ENCODE data around the gene LMF1.

The LMF1 gene

DNA sequence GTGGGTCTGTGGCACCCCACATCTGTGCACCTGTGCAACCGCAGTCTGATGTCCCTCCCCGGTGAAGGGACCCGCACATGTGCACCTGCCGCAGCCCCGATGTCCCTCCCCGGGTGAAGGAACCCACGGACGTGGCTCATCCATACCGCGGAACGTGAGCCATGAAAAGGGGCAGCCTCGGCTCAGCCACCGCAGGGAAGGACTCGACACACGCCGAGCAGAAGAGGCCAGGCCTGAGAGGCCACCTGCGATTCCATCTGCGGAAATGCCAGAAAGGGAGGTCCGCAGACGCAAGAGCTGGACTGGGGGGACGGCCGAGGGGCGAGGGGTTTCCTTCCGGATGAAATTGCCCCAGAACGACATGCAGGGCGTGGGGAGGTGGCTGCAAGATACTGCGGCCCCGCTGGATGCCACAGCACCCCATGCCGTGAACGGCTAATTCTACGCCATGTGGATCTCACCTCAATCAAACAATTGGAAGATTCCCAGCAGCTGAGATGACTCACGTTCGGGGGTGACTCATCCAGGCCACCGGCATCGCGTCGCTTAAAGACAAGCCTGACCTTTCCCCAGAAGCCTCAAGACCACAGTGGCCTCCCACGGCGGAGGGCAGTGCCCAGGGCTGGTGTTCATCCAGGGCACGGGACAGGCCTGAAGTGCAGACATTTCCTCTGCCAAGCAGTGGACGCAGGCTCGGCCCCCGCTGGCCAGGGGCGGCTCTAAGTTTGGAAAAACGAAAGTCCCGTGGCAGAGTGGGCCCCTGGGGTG is 31.8 kb upstream of the LMF1 start:
- no peak for DNase-seq (ENCODE audit: low spot score)

GRCh38 chr16:1001096-1001495 is 30.3 kb upstream of the LMF1 start:
- no peak for DNase-seq (ENCODE audit: low spot score)

DNA sequence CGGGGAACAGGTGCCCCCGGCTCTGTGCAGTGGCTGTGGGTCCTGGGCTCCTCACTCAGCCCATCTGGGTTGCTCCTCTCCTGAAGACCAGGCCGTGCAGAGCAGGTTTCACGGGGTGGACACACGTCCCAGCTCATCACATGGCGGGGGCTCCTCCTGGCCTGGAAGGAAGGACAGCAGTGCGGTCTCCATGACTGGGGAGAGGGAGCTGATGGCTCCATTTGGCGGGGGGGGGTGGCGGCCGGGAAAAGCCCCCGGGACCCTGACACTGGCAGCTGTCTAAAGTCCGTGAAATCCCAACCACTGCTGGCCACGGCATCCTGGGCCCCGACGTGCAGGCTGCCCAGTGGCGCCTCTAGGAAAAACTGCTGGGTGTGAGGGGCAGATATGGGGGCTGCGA is 29.8 kb upstream of the LMF1 start:
- DNase-seq (ENCODE audit: low spot score), result no peak

- no peak for DNase-seq (ENCODE audit: low spot score)
These were observed 28.9 kb upstream of the LMF1 start for GRCh38 chr16:999677-1000076.

- DNase-seq (ENCODE audit: low spot score), result no peak
These were observed 27.8 kb upstream of the LMF1 start for GRCh38 chr16:998615-999014.

DNA sequence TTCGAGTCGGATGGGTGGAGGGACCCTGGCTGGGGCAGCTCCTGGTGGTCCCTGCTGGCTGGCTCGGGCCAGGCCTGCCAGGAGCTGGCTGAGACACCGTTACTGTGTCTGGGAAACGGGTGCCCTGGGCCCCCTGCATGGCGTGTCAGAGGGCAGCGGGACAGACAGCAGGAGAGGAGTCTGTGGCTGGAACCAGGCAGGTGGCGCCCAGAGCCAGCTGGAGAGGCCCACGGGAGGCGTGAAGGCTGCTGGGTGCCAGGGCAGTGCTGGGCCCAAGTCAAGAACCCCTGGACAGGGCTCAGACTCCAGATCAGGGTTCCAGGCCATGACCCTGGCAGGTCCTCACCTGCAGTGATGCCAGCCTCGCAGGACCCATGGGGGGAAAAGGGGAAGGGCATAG is 27.4 kb upstream of the LMF1 start:
- DNase-seq (ENCODE audit: low spot score), result no peak

DNA sequence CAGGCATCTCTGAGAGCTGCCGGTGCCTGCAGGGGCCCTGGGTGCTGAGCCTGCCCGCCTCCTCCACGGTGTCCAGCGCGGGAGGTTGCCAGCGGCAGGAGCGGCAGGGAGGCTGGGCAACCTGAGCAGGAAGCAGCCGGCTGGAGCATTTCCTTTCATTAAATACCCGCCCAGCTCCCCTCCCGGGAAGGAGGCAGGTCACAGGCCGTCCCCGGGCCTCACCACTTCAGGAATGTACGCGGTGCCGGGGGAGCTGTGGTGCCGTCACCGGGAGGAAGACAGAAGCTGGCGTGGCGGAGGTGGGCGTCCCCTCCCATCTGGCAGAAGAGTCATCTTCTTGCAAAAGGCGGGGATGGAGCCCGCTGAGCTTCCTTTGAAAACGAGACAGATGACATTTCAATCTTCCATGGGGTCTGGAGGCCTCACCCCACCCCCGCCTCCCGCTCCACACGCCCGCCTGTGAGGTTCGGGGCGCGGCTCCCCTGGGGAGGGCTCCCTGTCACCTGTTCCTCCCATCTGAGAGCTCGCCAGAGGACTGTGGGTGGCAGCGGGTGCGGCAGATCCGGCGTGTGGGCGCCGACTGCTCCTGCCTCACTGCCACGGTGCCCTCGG is 26.8 kb upstream of the LMF1 start:
- peak; percentile 73 for DNase-seq (ENCODE audit: low spot score)

DNA sequence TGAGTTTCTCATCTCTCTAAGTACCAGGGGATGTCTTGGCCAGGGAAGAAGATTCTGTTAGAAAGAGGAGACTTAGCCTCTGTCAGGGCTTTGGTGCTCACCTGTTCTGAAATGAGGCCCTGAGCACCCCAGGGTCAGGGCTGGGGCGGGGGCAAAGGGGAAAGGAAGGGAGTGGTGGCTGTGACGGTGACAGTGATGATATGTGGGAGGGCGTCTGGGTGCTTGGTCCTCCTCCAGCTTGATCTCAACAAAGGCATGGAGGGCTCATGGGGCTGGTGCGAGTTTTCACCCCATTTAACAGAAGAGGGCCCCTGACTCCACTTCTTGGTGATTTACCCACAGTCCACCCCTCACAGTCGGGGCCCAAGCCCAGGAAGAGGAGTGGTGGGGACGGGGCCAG is 25.9 kb upstream of the LMF1 start:
- no peak for DNase-seq (ENCODE audit: low spot score)

DNA sequence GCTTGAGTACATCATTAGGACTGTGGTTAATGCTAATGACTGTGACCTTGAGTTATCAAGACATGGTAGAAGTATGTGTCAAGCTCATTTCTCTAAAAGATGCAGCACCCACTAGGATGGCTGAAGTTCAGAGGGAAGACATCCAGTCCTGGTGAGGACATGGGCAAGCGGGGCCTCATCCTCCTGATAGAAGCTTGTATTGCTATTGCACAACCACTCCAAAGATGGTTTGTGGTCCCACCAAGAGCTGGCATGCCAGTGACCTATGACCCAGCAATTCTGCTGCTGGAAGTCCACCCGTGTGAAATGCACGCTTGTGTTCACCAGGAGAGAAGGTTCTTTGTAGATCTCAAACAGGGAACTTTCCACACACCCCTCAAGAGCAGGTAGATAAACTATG is 25.0 kb upstream of the LMF1 start:
- DNase-seq (ENCODE audit: low spot score), result no peak

DNA sequence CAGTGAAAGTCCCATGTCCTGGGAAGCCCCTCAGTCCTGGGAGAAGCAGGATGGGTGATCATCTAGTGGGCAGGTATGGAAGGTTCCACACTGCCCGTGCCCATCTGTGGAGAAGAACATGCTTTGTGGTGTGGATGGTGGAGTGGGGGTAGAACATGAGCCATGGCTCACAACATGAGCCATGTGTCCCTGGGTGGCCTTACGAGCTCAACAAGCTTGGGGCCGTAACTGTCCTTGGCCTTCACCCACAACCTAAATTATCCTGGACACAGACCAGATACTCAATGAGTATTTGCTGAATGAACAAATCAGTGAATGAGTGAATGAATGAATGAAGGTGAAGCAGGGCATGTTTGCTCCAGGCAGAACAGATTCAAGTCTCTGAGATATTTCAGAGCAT is 24.3 kb upstream of the LMF1 start:
- DNase-seq (ENCODE audit: low spot score), result no peak

- DNase-seq (ENCODE audit: low spot score), result no peak
These were observed 22.9 kb upstream of the LMF1 start for GRCh38 chr16:993731-994130.

GRCh38 chr16:991773-992172 is 21.0 kb upstream of the LMF1 start:
- DNase-seq (ENCODE audit: low spot score), result no peak

DNA sequence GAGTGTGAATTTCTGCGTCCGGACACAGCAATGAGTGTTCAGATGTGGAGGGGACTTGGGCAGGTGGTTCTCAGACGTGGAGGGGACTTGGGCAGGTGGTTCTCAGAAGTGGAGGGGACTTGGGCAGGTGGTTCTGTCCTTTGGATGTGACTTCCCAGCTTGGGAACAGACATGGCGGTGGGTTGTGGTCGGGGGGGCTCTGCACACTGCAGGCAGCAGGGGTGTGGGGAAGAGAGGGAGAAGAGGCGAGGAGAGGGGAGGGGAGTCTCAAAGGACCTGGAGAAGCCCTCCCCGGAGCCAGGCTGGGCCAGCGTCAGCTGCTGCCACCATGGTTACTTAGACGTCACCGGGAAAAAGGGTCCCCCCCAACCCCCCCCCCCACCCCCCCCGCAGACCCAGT is 20.6 kb upstream of the LMF1 start:
- DNase-seq (ENCODE audit: low spot score), result no peak

DNA sequence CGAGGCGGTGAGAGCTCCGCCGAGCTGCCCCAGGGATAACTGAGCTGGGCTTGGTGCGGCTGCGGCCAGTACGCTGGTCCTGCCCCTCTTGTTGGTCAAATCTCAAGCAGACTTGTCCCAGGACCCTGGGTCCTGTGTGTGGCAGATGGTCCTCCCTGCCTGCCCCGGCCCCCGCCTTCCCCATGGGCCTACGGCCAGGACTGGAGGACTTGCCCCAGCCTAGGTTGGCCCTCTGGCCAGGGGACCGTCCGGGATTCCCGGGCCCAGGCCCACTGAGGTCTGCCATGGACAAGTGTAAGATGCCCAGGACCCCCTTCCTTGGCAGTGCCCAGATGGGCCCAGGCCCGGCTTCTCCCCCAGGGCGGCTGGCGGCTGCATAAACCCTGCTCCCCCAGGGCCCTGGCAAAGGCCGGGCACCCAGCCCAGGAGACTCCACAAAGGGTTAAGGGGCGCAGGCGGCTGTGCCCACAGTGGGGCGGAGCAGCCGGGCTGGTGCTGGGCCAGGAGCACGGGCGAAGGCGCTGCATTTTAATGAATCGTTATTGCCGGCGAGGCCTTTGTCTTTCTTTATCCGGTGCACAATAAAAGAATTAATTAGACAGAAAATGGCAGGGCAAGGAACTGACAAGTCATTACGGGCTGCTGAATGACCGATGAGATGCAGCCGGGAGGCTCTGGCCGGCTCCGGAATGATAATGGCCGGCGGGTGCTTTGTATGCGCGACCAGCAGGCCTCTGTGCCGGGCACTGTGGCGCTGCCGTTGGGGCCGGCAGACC is 19.9 kb upstream of the LMF1 start:
- DNase-seq (ENCODE audit: low spot score), result no peak

DNA sequence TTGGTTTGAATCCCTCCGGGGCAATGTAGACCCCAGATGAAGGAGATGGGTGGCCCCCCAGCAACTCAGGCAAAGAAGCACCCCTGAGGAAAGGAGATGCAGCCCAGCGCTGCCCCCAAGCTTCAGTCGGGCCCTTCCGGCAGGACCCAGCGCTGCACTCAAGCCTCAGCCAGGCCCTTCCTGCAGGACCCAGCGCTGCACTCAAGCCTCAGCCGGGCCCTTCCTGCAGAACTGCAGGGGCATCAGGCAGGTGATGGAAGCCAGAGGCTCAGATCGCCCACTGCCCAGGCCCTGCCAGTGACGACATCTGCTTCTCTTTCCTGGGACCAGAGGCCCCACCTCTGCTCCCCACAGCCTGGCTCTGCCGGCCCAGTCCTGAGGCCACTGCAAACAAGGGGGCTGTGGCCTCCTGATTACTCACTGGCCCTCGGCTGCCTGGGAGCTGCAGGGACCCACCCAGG is 18.6 kb upstream of the LMF1 start:
- DNase-seq (ENCODE audit: low spot score), result no peak

DNA sequence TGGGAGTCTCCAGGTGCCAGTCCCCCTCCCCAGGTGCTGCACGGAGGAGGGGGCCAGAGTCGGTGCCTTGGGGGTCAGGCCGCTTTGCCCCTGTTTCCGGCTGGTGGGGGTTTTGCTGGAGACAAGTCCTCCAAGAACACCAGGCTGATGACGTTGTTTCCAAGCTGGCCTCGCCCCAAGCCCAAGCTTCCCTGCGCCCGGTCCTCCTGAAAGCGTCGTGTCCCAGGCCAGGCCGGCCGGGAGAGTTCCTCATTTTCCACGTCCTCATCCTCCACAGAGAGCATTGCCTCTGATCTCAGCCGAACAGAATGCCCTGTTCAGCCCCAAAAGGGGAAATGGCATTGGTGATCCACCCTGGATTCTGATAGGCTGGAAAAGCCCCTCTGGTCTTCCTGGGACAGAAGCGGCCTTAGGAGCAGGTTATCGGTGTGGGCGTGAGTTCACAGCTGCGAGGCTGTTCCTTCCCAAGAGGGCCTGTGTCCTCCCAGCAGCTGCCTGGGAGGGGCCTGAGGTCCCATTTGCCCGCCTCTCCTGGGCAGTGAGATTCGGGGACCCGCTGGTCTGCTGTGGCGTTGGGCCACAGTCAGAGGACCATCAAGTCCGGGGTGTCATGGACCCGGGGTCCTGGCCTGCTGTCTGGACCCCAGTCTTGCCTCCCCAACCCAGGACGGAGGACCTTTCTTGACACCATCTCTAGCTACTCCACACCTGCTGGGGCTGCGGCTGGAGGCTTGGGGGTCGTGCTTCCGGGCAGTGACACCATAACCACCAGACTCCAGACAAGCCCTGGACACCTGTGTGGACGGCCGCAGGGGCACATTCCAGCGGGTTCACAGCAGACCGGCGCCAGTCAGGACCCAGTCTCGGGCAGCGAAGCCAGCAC is 17.9 kb upstream of the LMF1 start:
- DNase-seq (ENCODE audit: low spot score), result no peak

GRCh38 chr16:987906-988305 is 17.1 kb upstream of the LMF1 start:
- DNase-seq (ENCODE audit: low spot score), result no peak

- DNase-seq (ENCODE audit: low spot score), result no peak
These were observed 16.3 kb upstream of the LMF1 start for GRCh38 chr16:986925-987582.

GRCh38 chr16:986411-986810 is 15.6 kb upstream of the LMF1 start:
- DNase-seq (ENCODE audit: low spot score), result no peak

DNA sequence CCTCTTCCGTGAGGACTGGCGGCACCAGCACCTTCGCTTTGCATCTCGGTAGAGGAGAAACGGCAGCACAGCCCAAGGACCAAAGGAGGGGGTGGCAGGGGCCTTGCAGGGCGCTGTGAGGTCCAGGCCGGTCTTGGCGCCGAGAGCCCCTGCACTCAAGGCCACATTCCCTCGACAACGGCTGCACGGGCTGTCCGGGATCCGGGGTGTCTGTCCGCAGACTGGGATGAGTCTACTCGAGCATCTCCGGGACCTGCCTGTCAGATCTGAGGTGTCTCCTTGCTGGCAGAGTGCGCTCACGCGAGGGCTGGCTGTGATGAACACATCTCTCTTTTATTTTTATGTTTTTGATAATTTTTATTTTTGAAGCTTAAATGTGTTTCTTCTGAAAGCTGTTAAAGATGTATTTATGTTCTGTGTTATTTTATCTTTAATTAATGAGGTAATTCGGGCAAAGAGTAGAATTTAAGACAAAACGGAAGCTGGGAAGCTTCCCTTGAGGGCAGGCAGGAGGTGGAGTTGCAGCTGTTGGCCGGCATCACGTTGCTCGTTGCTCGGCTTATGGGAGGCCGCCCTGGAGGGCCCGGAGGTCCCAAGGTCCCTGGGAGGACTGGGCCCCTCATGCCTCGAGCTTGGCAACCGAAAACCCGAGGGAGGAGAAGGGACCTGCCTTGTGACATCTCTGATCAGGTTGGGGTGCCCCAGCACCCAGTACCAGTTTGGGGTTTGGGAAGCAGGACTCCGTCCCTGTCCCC is 15.0 kb upstream of the LMF1 start:
- DNase-seq (ENCODE audit: low spot score), result no peak
